Raji (cell line): Measurements from ENCODE around the gene CYP4F3.

Source experiments
- POLR2A ChIP-seq: IDR thresholded peaks from 2 replicates; pipeline ENCODE4 v1.6.1; 2011; ENCODE audit warnings: low read depth, low read length, control low read depth; ENCODE audit not compliant: insufficient read depth

CYP4F3 gene, protein sequence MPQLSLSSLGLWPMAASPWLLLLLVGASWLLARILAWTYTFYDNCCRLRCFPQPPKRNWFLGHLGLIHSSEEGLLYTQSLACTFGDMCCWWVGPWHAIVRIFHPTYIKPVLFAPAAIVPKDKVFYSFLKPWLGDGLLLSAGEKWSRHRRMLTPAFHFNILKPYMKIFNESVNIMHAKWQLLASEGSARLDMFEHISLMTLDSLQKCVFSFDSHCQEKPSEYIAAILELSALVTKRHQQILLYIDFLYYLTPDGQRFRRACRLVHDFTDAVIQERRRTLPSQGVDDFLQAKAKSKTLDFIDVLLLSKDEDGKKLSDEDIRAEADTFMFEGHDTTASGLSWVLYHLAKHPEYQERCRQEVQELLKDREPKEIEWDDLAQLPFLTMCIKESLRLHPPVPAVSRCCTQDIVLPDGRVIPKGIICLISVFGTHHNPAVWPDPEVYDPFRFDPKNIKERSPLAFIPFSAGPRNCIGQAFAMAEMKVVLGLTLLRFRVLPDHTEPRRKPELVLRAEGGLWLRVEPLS

DNA sequence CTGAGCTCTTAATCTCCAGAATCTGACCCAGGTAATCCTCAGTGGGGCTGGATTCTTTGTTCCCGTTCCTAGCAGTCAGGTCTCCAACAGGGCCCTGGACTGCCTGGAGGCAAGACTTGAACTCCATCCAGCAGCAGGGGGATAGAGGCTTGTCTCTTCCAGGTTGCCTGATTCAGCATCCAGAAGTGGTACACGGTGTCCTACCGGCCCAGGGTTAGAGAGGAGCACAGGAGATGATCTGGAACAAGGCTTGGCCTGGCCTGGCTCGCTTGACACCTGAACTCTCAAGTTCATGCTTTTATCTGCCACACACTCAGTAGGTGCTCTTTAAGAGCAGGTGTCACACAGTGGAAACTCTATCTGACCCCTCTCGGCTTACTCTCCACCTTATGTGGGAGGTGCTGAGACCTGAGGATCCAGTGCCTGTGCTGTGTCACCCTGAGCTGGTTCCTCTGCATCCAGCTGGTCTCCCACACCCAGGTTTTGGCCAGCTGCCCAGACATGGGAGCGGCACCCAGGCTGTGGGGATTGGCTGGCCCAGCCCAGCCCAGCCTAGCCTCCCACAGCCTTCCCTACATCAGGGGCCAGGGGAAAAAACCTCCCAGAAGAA, at the start of gene CYP4F3:
Gene CYP4F3 (plus strand): TSS at position 604 of the 610 bp plus-strand sequence. CDS start 519 bp downstream, outside the sequence.
- no peak for TF ChIP-seq POLR2A

DNA sequence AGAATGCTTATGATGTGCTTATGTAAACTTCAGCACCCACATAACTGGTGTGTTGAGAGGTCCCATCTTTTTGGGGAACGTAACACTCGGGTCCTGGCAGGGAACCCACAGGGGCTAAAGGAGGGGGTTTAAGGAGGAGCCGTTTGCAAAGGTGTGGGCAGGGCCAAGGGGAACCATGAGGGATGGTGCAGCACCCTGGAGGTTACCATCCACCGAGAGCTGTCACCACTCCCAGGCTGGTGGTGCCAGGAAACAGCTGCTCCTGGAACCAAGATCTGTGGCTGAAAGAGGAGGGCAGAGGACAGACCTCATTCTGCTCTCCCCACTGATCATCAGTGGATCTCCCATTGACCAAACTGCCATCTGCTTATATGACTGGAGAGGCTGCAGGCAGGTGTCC, 48.9 kb upstream of the CYP4F3 start:
- TF ChIP-seq POLR2A: no peak

DNA sequence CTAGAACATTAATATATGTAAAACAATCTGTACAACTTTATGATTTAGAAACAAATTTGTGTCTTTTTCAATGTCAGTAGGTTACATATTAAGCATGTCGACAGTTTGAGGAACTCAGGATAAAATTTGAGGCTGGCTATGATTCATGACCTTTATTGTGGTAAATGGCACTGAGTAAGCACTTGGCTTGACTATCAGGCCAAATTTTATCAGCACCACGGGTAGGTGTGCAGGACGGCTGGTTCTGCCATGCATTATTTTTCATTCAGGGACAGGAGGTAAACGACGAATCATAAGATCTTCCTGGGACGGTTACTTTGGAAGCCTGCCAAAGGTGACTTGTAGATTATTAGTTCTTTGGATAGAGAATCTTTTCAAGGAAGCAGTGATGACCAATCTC, 45.6 kb upstream of the CYP4F3 start:
- no peak for TF ChIP-seq POLR2A

DNA sequence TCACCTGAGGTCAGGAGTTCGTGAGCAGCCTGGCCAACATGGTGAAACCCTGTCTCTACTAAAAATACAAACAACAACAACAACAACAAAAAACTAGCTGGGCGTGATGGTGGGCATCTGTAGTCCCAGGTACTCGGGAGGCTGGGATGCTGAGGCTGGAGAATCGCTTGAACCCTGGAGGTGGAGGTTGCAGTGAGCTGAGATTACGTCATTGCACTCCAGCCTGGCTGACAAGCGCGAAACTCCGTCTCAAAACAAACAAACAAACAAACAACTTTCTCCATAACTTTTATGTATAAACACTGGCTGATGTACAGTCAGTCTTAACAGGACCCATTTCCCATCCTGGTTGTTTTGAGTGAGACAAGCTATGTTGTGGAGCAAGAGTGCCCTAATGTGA, 31.4 kb upstream of the CYP4F3 start:
- TF ChIP-seq POLR2A: no peak

DNA sequence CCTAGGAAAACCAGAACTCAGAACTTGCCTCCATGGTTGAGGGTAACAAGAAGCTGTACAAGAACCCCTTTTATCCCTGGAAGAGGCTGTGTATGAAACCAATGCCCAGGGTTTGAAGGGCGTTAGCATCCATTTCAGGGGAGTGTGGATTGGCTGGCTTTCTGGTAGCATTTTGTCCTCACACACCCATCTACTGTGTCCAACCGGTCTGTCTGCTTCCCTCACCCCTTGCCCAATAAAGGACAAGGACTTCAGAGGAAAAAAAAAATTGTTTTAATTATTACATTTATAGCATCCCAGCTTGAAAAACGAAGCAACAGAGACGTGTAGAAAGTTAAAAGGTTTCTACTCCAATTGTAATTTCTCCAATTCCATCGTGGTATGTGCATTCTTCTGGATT, 28.4 kb upstream of the CYP4F3 start:
- TF ChIP-seq POLR2A: no peak

DNA sequence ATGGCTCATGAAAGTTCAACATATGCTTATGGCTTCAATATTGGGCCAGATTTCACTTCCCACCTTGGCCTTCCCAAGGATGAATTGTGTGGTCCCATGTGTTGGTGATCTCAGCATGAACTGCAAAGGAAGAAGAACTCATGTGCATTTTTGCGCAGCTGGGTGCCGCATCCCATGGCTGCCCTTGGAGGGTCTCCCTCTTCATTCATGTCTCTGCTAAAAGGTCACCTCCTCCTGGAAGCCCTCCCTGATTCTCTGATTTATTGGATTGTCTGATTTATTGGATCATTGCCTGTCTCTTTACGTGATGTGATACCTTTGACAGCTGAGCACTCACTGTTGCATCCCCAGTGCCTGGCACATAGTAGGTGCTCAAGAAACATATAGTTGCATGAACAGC, 27.4 kb upstream of the CYP4F3 start:
- no peak for TF ChIP-seq POLR2A

DNA sequence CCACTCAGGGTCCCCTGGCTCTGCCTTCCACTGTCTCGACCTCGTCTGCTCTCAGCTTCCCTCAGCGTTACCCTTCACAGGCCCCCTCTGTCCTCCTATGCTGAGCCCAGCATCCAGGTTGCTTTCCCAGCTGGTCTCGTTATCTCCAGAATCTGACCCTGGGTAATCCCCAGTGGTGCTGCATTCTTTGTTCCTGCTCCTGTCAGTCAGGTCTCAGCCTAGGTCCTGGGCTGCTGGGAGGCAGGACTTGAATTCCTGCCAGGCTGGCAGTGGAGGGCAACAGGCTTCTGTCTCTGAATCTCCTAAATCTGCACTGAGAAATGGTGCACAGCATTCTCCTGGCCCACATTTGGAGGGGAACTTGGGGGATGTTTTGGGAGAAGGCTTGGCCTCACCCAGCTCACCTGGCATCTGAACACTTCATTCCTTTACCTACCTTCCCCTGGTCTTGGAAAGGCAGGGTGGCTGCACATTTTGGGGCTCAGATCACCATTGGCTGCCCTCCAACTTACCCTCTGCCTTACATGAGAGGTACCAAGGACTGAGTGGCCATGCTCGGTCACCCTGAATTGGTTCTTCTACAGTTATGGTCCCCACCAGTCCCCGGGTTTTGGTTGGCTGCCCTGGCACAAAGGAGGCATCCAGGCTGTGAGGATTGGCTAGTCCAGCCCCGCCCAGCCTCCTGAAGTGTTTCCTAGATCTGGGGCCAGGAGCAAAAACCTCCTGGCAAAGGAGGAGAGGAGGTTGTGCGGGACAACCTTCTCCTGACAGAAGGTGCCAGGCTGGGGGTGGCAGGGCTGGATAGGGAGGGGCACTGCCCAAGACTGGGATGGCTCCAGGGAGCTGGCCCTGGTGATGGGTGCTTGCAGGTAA, 26.0 kb upstream of the CYP4F3 start, which contains the start of gene CYP4F8:
Gene CYP4F8 (plus strand): TSS at position 712 of the 873 bp plus-strand sequence. CDS start 399 bp downstream, outside the sequence.
- no peak for TF ChIP-seq POLR2A

DNA sequence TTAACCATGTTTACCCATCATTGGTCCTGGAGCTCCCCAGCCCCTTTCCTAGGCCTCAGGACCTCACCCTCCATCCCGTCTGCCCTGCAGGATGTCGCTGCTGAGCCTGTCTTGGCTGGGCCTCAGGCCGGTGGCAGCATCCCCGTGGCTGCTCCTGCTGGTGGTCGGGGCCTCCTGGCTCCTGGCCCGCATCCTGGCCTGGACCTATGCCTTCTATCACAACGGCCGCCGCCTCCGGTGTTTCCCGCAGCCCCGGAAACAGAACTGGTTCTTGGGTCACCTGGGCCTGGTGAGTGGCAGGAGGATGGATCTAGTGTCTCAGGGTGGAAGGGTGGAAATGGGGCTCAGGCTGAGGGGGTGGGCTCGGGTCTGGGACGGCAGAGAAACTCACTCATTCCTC, 25.2 kb upstream of the CYP4F3 start:
- no peak for TF ChIP-seq POLR2A

DNA sequence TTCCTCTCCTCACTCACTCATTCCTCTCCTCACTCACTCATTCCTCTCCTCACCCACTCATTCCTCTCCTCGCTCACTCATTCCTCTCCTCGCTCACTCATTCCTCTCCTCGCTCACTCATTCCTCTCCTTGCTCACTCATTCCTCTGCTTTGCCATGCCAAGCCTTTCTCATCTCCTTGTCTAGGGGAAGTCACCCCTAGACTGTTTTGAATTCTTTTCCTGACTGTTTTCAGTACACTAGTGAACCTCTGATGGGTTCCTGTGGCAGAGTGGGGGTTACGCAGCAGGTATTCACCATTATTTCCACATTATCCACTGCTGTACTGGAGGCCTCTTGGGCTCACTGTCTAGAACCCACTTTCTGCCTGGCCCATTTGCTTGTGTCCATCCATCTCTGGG, 24.5 kb upstream of the CYP4F3 start:
- TF ChIP-seq POLR2A: no peak

DNA sequence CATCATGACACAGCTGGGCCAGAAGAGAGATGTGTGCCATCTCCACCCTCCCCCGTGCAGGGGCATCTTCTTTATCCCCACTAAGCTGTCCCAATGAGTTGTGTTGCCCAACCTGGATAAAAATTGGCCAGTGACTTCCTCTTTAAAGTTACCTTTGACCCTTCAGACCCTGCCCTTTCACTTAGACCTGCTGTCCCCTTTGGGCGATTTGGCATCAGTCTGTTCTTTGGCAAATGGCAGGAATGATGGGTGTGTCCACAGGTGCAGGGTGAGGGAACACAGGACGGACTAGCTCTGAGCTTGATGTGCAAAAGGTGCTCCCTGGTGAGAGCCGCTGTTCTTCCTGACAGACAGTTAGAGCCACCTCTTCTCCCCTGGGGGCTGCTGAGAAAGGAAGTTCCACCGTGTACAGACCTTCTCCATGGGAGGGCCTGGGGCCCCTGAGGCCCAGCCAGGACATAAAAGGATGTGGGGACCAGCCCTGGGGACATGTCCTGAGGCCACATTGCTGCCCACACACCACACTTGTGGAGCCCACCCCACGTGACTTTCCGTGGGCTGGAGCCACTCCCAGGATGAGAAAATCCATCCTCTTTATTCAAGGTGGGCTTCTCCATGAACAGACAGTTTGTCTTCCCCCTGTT, 23.9 kb upstream of the CYP4F3 start:
- no peak for TF ChIP-seq POLR2A

DNA sequence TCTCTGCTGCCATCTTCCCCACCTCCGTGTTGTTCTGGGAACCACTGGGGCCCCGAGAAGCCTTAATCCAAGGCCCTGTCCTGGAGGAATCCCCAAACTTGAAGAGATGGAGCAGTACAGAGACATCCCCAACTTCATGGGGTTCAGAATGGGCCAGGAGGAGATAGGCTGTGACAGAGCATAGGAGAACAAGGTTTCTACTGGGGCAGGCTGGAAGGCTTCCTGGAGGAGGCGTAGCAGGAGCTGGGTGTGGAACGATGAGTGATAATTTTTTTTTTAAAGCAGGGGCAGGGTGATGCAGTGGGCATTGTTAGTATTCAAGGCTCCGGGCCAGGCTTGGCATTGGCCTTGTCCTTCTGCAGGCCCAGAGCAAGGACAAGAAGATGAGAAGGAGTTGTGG, 22.4 kb upstream of the CYP4F3 start:
- TF ChIP-seq POLR2A: no peak

DNA sequence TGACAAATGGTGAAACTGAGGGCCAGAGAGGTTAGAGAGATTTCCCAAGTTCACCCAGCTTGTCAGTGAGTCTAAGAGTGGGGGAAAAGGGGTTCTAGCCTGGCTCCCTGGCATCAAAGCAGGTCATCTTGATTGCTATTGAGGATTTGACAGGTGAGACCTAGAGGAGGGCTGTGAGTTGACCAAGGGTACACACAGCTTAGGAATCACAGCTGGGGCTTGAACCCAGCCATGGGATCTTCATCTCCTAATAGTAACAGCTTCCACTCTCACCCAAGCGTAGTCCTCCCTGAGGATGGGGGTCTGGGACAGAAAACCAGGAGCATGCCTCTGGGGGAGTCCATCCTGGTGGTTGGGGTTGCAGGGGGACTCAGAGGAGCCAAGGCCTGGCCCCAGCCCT, 18.9 kb upstream of the CYP4F3 start:
- no peak for TF ChIP-seq POLR2A

DNA sequence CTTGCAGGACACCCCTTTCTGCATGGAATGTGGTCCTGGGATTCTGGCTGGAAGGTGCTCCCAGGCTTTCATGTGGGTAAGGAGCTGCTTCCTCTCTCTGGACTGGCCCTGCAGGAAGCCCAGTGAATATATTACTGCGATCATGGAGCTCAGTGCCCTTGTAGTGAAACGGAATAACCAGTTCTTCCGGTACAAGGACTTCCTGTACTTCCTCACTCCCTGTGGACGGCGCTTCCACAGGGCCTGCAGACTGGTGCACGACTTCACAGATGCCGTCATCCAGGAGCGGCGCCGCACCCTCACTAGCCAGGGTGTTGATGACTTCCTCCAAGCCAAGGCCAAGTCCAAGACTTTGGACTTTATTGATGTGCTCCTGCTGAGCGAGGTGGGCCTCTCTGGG, 17.7 kb upstream of the CYP4F3 start:
- TF ChIP-seq POLR2A: no peak

DNA sequence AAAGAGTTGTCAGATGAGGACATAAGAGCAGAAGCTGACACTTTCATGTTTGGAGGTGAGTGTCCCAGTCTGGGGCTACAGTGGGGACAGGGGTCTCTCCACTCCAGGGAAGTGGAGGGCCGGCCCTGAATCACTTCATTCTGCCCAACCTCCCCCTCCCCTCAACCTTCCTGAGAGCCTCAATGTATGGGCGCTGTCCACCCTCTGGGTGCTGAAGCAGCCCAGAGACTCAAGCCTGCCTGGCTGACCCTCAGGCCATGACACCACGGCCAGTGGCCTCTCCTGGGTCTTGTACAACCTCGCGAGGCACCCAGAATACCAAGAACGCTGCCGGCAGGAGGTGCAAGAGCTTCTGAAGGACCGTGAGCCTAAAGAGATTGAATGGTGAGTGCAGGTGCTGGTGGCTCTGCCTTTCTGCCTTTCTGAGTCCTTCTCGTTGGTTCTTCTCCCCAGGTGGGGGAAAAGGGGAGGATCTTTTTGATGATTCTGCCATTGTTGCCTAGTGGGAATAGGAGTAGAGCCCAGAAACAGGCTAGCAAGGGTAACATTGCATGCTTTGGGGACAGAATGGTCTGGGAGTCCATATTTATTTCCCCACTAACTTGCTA, 16.9 kb upstream of the CYP4F3 start:
- TF ChIP-seq POLR2A: no peak
